Esophagus squamous epithelium (tissue), 5 donors: Measurements from ENCODE around the gene RIT2. TPM values are rescaled to one million over a fixed set of nuclear protein-coding genes. Genes with fewer than 3 reads are reported as not detected.

Experiments used
- DNase-seq: peaks from one replicate; lab custom pipeline; 2025; lab: John Stamatoyannopoulos, UW
- H3K27ac ChIP-seq, 4 donors: fragments of 200-600 bp; sonication (generic); one replicate each; pipeline ENCODE4 v1.5.1; 2016 to 2019; ENCODE audit warnings: mild to moderate bottlenecking in 1 of 4
- H3K27me3 ChIP-seq, 4 donors: fragments of 200-600 bp; sonication (generic); 1 replicate in 3 of 4; 2 replicates in 1 of 4; pipeline versions ENCODE4 v1.5.1 to v1.6.0; 2017 to 2021; ENCODE audit warnings: antibody characterized with exemption in 1 of 4
- H3K36me3 ChIP-seq, 3 donors: fragments of 200-600 bp; sonication (generic); one replicate each; pipeline ENCODE4 v1.5.1; 2016 to 2019
- H3K4me1 ChIP-seq, 3 donors: fragments of 200-600 bp; sonication (generic); one replicate each; pipeline ENCODE4 v1.5.1; 2017 to 2019
- H3K4me3 ChIP-seq, 4 donors: fragments of 200-600 bp; sonication (generic); 1 replicate in 3 of 4; 2 replicates in 1 of 4; pipeline ENCODE4 v1.5.1; 2016 to 2019; ENCODE audit warnings: mild to moderate bottlenecking in 2 of 4, moderate library complexity in 1 of 4
- H3K9me3 ChIP-seq, 3 donors: fragments of 200-600 bp; sonication (generic); one replicate each; pipeline ENCODE4 v1.5.1; 2016 to 2019
- CTCF ChIP-seq, 6 experiments: fragments of 450-650 bp in 4 of 6; fragments of 200-600 bp in 2 of 6; sonication (generic) in 2 of 6; IDR thresholded peaks; one replicate each; pipeline ENCODE4 v1.5.1; 2016 to 2019; ENCODE audit warnings: antibody characterized with exemption in 6 of 6, mild to moderate bottlenecking in 4 of 6, moderate library complexity in 4 of 6
- POLR2A ChIP-seq, 4 donors: fragments of 450-650 bp; IDR thresholded peaks; one replicate each; pipeline ENCODE4 v1.6.1; 2017; ENCODE audit warnings: antibody characterized with exemption in 4 of 4, mild to moderate bottlenecking in 4 of 4, moderate library complexity in 3 of 4
- WGBS, 2 donors: methylation state at CpG; one replicate each; pipeline ENCODE4 v1.1.5; 2018; 5-methylcytosine and 5-hydroxymethylcytosine counted together
- intact Hi-C: fragments of 100-400 bp; cut with DNase I; formaldehyde crosslinking; loops from one replicate; pipeline ENCODE4 v1.15.0; 2022
- total RNA-seq, 4 donors: library from RNA; depleted of rRNA; stranded (reverse); fragments of >200 nt; gene quantifications; one replicate each; pipeline ENCODE4 v1.1.0, GENCODE V29; 2016
- donor health status: DM: yes; HTN: yes; CAD: no.

Gene RIT2
- total RNA-seq, 4 donors from 2014 or later: not detected

- Histone ChIP-seq H3K27ac (no peak overlapping the region), H3K4me1 (no peaks in the 10 kb centered on the region), H3K9me3 (no peaks in the 10 kb centered on the region), H3K36me3 (no peaks in the 10 kb centered on the region), H3K4me3 (no peak overlapping the region), H3K27me3 (no peaks in the 10 kb centered on the region)
- DNase-seq: no peak
- TF ChIP-seq CTCF (IDR thresholded peaks at IDR 0.05) (no peak), POLR2A (IDR thresholded peaks at IDR 0.05) (no peak)
- 62 to 72% methylated on average over 3 of the region's 3 CpGs for WGBS, 2 donors
- intact Hi-C loops: no loop called here
Observed at GRCh38 chr18:42734520-42734919, 381.0 kb downstream of the RIT2 start.

DNA sequence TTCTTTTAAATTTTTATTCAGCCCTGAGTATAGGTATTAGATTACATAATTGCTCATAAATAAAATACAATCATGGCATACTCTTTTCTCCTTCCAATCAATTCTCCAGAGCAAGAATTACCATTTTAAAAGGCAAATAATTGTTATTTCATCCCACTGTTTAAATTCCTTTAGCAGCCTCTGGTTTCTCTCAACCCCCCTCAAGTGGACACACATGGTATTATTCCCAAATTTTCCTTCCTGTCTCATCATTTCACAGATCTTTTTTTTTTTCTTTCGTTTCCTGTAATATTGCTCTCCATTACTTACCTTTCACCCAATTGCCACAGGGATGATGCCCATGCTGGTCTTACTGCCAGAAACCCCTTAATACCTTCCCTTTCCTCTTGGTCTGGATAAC, 385.2 kb downstream of the RIT2 start:
- Histone ChIP-seq H3K9me3 (no peaks in the 10 kb centered on the region), H3K27me3 (no peaks in the 10 kb centered on the region), H3K4me1 (no peaks in the 10 kb centered on the region), H3K36me3 (no peaks in the 10 kb centered on the region), H3K4me3 (no peak overlapping the region), H3K27ac (no peak overlapping the region)
- TF ChIP-seq CTCF (IDR thresholded peaks at IDR 0.05): no peak
- no peak for TF ChIP-seq POLR2A (IDR thresholded peaks at IDR 0.05)
- intact Hi-C loops: no loop called here
- 55 to 57% methylated on average over 1 of the region's 1 CpG for WGBS, 2 donors
- no peak for DNase-seq

DNA sequence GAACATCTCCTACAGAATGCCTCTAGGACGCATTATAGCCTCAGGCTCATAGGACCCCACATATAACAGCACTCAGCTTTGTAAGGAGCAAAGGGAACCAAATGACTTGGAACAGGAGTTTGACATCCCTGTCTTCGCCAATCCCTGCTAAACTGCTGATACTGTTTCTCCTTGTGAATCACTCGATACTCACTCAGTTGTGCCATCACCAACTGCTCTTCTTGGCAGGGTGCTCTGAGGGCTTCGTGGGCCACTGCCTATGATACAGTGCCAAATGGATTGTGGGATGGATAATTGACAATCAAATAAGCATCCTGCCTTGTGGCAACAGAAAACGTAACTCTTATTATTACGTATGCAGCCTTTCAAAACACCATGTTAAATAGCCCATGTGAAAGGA, 396.3 kb downstream of the RIT2 start:
- Histone ChIP-seq H3K27ac (no peak overlapping the region), H3K9me3 (no peaks in the 10 kb centered on the region), H3K27me3 (no peaks in the 10 kb centered on the region), H3K4me1 (no peaks in the 10 kb centered on the region), H3K36me3 (no peaks in the 10 kb centered on the region), H3K4me3 (no peak overlapping the region)
- intact Hi-C loops: no loop called here
- 55 to 62% methylated on average over 6 of the region's 6 CpGs for WGBS, 2 donors
- no peak for TF ChIP-seq CTCF (IDR thresholded peaks at IDR 0.05)
- no peak for TF ChIP-seq POLR2A (IDR thresholded peaks at IDR 0.05)
- no peak for DNase-seq

DNA sequence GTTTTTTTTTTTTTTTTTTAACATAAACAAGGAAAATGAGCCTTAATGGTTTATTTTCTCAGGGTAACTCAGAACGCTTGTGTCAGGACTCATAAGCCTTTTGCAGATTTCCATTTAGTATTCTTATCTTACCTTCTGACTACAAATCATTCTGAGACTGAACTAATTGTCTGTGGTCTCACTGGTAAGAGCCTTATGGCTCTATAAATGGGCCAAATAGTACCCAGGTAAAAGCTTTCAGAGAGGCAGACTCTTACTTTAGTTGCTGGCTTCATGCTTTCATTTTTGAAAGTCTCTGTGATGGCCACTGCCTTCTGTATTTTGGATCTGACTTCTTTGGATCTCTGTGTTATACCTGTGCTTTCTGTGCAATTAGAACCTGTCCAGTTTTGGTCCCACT, 403.4 kb downstream of the RIT2 start:
- 46 to 55% methylated on average over 1 of the region's 1 CpG for WGBS, 2 donors
- TF ChIP-seq POLR2A (IDR thresholded peaks at IDR 0.05) (no peak), CTCF (IDR thresholded peaks at IDR 0.05) (no peak)
- Histone ChIP-seq H3K4me3 (no peak overlapping the region), H3K9me3 (no peaks in the 10 kb centered on the region), H3K36me3 (no peaks in the 10 kb centered on the region), H3K27ac (no peak overlapping the region), H3K4me1 (peaks cover 0 to 5% (median 0%) of the 10 kb centered on the region in 3 donors), H3K27me3 (no peaks in the 10 kb centered on the region)
- intact Hi-C loops: no loop called here
- no peak for DNase-seq

DNA sequence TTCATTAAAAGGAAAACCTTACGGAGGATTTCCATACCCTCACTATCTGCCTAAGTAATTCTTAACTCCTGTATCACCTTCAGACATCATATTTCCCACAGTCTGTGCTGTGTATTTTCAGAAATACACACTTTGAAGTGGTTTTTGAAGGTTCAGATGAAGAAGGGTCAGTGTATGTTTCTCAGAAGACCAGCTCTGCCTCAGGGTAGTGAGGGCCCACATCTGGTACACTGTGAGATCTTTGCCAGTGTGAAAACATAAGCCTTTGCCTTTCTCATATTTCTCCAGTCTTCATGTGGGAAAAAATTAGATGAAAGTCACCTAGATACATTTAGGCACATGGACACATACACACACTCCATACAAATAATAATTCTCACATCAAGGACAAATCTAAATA, 408.4 kb downstream of the RIT2 start:
- intact Hi-C loops: no loop called here
- Histone ChIP-seq H3K4me3 (no peak overlapping the region), H3K4me1 (peaks cover 0 to 15% (median 0%) of the 10 kb centered on the region in 3 donors), H3K9me3 (no peaks in the 10 kb centered on the region), H3K36me3 (no peaks in the 10 kb centered on the region), H3K27ac (peak overlapping the region in 1 of 4 donors; percentile 79), H3K27me3 (no peaks in the 10 kb centered on the region)
- WGBS, 2 donors: 33 to 53% methylated on average over 1 of the region's 1 CpG
- DNase-seq: no peak
- TF ChIP-seq CTCF (IDR thresholded peaks at IDR 0.05) (no peak), POLR2A (IDR thresholded peaks at IDR 0.05) (no peak)
